H1 (cell line): ENCODE measurements around the gene IDUA. TPM values are rescaled to one million over a fixed set of nuclear protein-coding genes. Genes with fewer than 3 reads are reported as not detected.

Experiments used
- CTCF ChIA-PET: fragments of 300-600 bp; sonication (Branson Sonifier 250); formaldehyde crosslinking; loops from one replicate; lab custom pipeline; 2021; ENCODE audit not compliant: partially characterized antibody; lab: Charles Lee
- POLR2A ChIA-PET: fragments of 300-600 bp; sonication (Branson Sonifier 250); formaldehyde crosslinking; loops from one replicate; lab custom pipeline; 2021; ENCODE audit warnings: inconsistent platforms; ENCODE audit not compliant: partially characterized antibody; lab: Charles Lee
- DNase-seq, 2 experiments: peaks; one replicate each; pipeline versions ENCODE4 v3.0.0 to v3.0.0-alpha.2; 2010 to 2022; ENCODE audit warnings: low spot score in 2 of 2, low read depth in 1 of 2, mixed read lengths in 1 of 2
- FAIRE-seq: peaks from 2 replicates; lab custom pipeline; 2011; peaks lifted over from hg19 to GRCh38; lab: Jason Lieb, UNC
- H2AFZ ChIP-seq: 2 replicates; pipeline ENCODE4 v1.8.1; 2012; ENCODE audit warnings: low read length, inconsistent platforms
- H2AK5ac ChIP-seq: 2 replicates; pipeline ENCODE4 v1.6.1; 2013; ENCODE audit warnings: low read depth, low read length
- H2BK120ac ChIP-seq: replicated peaks from 2 replicates; pipeline ENCODE3; 2013; ENCODE audit warnings: low read depth, low read length, inconsistent platforms
- H2BK12ac ChIP-seq: 2 replicates; pipeline ENCODE4 v1.6.1; 2013; ENCODE audit warnings: low read depth, low read length
- H2BK15ac ChIP-seq: 2 replicates; pipeline ENCODE4 v1.6.1; 2013; ENCODE audit warnings: low read length
- H2BK20ac ChIP-seq: 2 replicates; pipeline ENCODE4 v1.6.1; 2013; ENCODE audit warnings: low read length
- H2BK5ac ChIP-seq: 2 replicates; pipeline ENCODE4 v1.6.1; 2013; ENCODE audit warnings: low read depth, low read length
- H3K14ac ChIP-seq: 2 replicates; pipeline ENCODE4 v1.6.1; 2013; ENCODE audit warnings: inconsistent platforms; ENCODE audit not compliant: insufficient read length
- H3K18ac ChIP-seq: 2 replicates; pipeline ENCODE4 v1.6.1; 2013; ENCODE audit warnings: low read length; ENCODE audit errors: extremely low read depth
- H3K23ac ChIP-seq: 2 replicates; pipeline ENCODE4 v1.6.1; 2013; ENCODE audit warnings: inconsistent platforms; ENCODE audit not compliant: insufficient read length
- H3K23me2 ChIP-seq: 2 replicates; pipeline ENCODE4 v1.6.1; 2013; ENCODE audit warnings: low read depth, low read length
- H3K27ac ChIP-seq: 2 replicates; pipeline ENCODE4 v1.6.1; 2011; ENCODE audit warnings: low read depth, low read length, inconsistent platforms
- H3K27me3 ChIP-seq, 4 experiments: replicated peaks in 1 of 4; 1 replicate in 1 of 4; 2 replicates in 3 of 4; pipeline versions ENCODE4 v1.6.1 to v1.8.1; 2011 to 2013; ENCODE audit warnings: low read length in 3 of 4, mild to moderate bottlenecking in 3 of 4, inconsistent platforms in 2 of 4, mixed read lengths in 2 of 4, moderate library complexity in 1 of 4; ENCODE audit not compliant: control insufficient read depth in 3 of 4, insufficient read depth in 3 of 4; ENCODE audit errors: extremely low read depth in 1 of 4
- H3K36me3 ChIP-seq, 4 experiments: 2 replicates each; pipeline versions ENCODE4 v1.6.1 to v1.8.1; 2011 to 2013; ENCODE audit warnings: mild to moderate bottlenecking in 4 of 4, low read length in 3 of 4, moderate library complexity in 2 of 4, control low read depth in 1 of 4, inconsistent platforms in 1 of 4; ENCODE audit not compliant: insufficient read depth in 4 of 4, control insufficient read depth in 2 of 4
- H3K4ac ChIP-seq: replicated peaks from 2 replicates; pipeline ENCODE3; 2013; ENCODE audit warnings: low read length, low read depth, mixed read lengths, inconsistent platforms; ENCODE audit not compliant: insufficient read length
- H3K4me1 ChIP-seq, 4 experiments: replicated peaks in 1 of 4; 1 replicate in 1 of 4; 2 replicates in 3 of 4; pipeline versions ENCODE4 v1.6.1 to v1.8.1; 2011 to 2013; ENCODE audit warnings: low read length in 3 of 4, inconsistent platforms in 2 of 4, mixed read lengths in 1 of 4; ENCODE audit not compliant: insufficient read depth in 4 of 4, control insufficient read depth in 3 of 4
- H3K4me2 ChIP-seq, 2 experiments: 2 replicates each; pipeline versions ENCODE4 v1.6.1 to v1.8.1; 2011 to 2013; ENCODE audit warnings: low read depth in 2 of 2, low read length in 2 of 2, control low read depth in 1 of 2, inconsistent platforms in 1 of 2, mild to moderate bottlenecking in 1 of 2; ENCODE audit not compliant: insufficient read depth in 1 of 2
- H3K4me3 ChIP-seq, 4 experiments: fragments of 200-600, 300-600 bp in 1 of 4; sonication (generic), shearing (Covaris generic), sonication (Bioruptor Twin) in 1 of 4; 2 replicates each; pipeline versions ENCODE4 v1.5.1 to v1.8.1; 2011 to 2016; ENCODE audit warnings: low read length in 4 of 4, low read depth in 3 of 4, control low read depth in 2 of 4, inconsistent platforms in 2 of 4, mild to moderate bottlenecking in 2 of 4, mixed read lengths in 1 of 4, moderate library complexity in 1 of 4; ENCODE audit not compliant: insufficient read depth in 2 of 4; ENCODE audit errors: extremely low read depth in 1 of 4
- H3K56ac ChIP-seq: replicated peaks from 2 replicates; pipeline ENCODE3; 2013; ENCODE audit warnings: low read depth, mild to moderate bottlenecking, mixed read lengths, low read length, inconsistent platforms; ENCODE audit not compliant: insufficient read length
- H3K79me1 ChIP-seq: 2 replicates; pipeline ENCODE4 v1.6.1; 2013; ENCODE audit warnings: low read depth, low read length, control low read depth
- H3K79me2 ChIP-seq, 2 experiments: 2 replicates each; pipeline versions ENCODE4 v1.6.1 to v1.8.1; 2012 to 2013; ENCODE audit warnings: low read length in 2 of 2, mild to moderate bottlenecking in 2 of 2, inconsistent platforms in 1 of 2; ENCODE audit not compliant: insufficient read depth in 2 of 2, control insufficient read depth in 1 of 2
- H3K9ac ChIP-seq, 4 experiments: replicated peaks in 1 of 4; 1 replicate in 1 of 4; 2 replicates in 3 of 4; pipeline versions ENCODE4 v1.6.1 to v1.8.1; 2011 to 2013; ENCODE audit warnings: low read depth in 3 of 4, low read length in 3 of 4, control low read depth in 2 of 4, mild to moderate bottlenecking in 2 of 4, moderate library complexity in 2 of 4, inconsistent platforms in 1 of 4; ENCODE audit errors: extremely low read depth in 1 of 4
- H3K9me3 ChIP-seq, 2 experiments: 2 replicates each; pipeline versions ENCODE4 v1.6.1 to v1.8.1; 2012 to 2013; ENCODE audit warnings: mild to moderate bottlenecking in 2 of 2, moderate library complexity in 2 of 2, control low read depth in 1 of 2, inconsistent platforms in 1 of 2, low read depth in 1 of 2, low read length in 1 of 2, mixed read lengths in 1 of 2; ENCODE audit not compliant: insufficient read depth in 2 of 2
- H4K20me1 ChIP-seq, 2 experiments: replicated peaks in 1 of 2; 2 replicates each; pipeline versions ENCODE3 to v1.8.1; 2011 to 2013; ENCODE audit warnings: inconsistent platforms in 2 of 2, low read length in 2 of 2, mild to moderate bottlenecking in 1 of 2; ENCODE audit not compliant: insufficient read depth in 2 of 2, control insufficient read depth in 1 of 2
- H4K5ac ChIP-seq: 2 replicates; pipeline ENCODE4 v1.6.1; 2013; ENCODE audit warnings: low read length, low read depth, mixed read lengths, inconsistent platforms; ENCODE audit not compliant: insufficient read length
- H4K8ac ChIP-seq: 2 replicates; pipeline ENCODE4 v1.8.0; 2013; ENCODE audit warnings: mild to moderate bottlenecking, moderate library complexity, low read length, inconsistent platforms; ENCODE audit not compliant: insufficient read depth; ENCODE audit errors: extremely low read depth
- H4K91ac ChIP-seq: replicated peaks from 2 replicates; pipeline ENCODE3; 2013; ENCODE audit warnings: low read length, mixed read lengths, inconsistent platforms; ENCODE audit not compliant: insufficient read length
- ATF3 ChIP-seq: IDR thresholded peaks from 2 replicates; pipeline ENCODE4 v1.6.1; 2011; ENCODE audit warnings: low read depth, mild to moderate bottlenecking, low read length; ENCODE audit not compliant: insufficient read depth
- CTBP2 ChIP-seq: IDR thresholded peaks from 2 replicates; pipeline ENCODE4 v1.7.0; 2011; ENCODE audit warnings: borderline replicate concordance, mild to moderate bottlenecking, moderate library complexity, mixed read lengths, low read length; ENCODE audit not compliant: insufficient read depth, insufficient read length
- CTCF ChIP-seq, 3 experiments: IDR thresholded peaks; 1 replicate in 2 of 3; 2 replicates in 1 of 3; pipeline versions ENCODE4 v1.5.1 to v1.6.1; 2011; ENCODE audit warnings: low read length in 3 of 3, mild to moderate bottlenecking in 3 of 3, inconsistent platforms in 2 of 3, low read depth in 1 of 3, moderate library complexity in 1 of 3; ENCODE audit not compliant: insufficient read depth in 1 of 3; ENCODE audit errors: control extremely low read depth in 1 of 3
- KDM4A ChIP-seq: IDR thresholded peaks from one replicate; pipeline ENCODE4 v1.7.1; 2012; ENCODE audit warnings: low read depth, mild to moderate bottlenecking, moderate library complexity, low read length, inconsistent platforms; ENCODE audit not compliant: severe bottlenecking
- RXRA ChIP-seq: IDR thresholded peaks from 2 replicates; pipeline ENCODE4 v1.6.1; 2011; ENCODE audit warnings: low read depth, mild to moderate bottlenecking, low read length, moderate library complexity; ENCODE audit not compliant: insufficient read depth
- SIN3A ChIP-seq, 2 experiments: IDR thresholded peaks in 1 of 2; conservative IDR thresholded peaks in 1 of 2; 2 replicates each; pipeline ENCODE4 v1.6.1; 2011 to 2012; ENCODE audit warnings: low read length in 2 of 2, improper control_type of control experiment in 1 of 2, low read depth in 1 of 2, mild to moderate bottlenecking in 1 of 2
- SUZ12 ChIP-seq: fragments of 200-600 bp; sonication (generic); IDR thresholded peaks from 2 replicates; pipeline ENCODE4 v1.6.1; 2012; ENCODE audit warnings: mild to moderate bottlenecking, inconsistent platforms, low read length, moderate library complexity, mixed read lengths
- WGBS, 2 experiments: shearing (Covaris generic) in 1 of 2; methylation state at CpG; one replicate each; pipeline versions ENCODE4 v1.1.6 to v1.1.7; 2013 to 2015; ENCODE audit warnings: low lambda C conversion rate in 2 of 2, mixed read lengths in 2 of 2, inconsistent platforms in 1 of 2, low coverage in 1 of 2, missing lambda C conversion rate in 1 of 2; ENCODE audit not compliant: insufficient replicate concordance in 2 of 2, insufficient coverage in 1 of 2, insufficient read length in 1 of 2; ENCODE audit errors: extremely low coverage in 1 of 2, missing lambda C conversion rate in 1 of 2; 5-methylcytosine and 5-hydroxymethylcytosine counted together
- polyA plus RNA-seq, 7 experiments: library from polyadenylated mRNA; depleted of rRNA in 3 of 7; stranded (reverse) in 5 of 7; unstranded in 2 of 7; fragments of >200 nt in 5 of 7; fragments of 200-250 nt in 2 of 7; gene quantifications; 1 replicate in 5 of 7; 2 replicates in 1 of 7; 4 replicates in 1 of 7; pipeline versions ENCODE4 v1.2.1 to v1.2.3, GENCODE V29; 2011 to 2013; ENCODE audit warnings: missing spikeins in 2 of 7, mixed read lengths in 2 of 7
- total RNA-seq: library from RNA; stranded (reverse); fragmentation: NEBNext Ultra II Directional; extraction: Animal tissue kit (Norgen Biotek cat#: 25700); gene quantifications from 2 replicates; pipeline ENCODE4 v1.2.1, GENCODE V29; 2021

IDUA gene
- total and polyA plus RNA-seq, 2 of the 8 experiments (the other 6 are each of a cell fraction or from before 2014, with no cell fraction given), result 2.8 to 4.8 TPM

GRCh38 chr4:1048773-1049590 is 62.1 kb downstream of the IDUA start:
- no peak for FAIRE-seq
- Histone ChIP-seq H2BK20ac (no peak overlapping the region), H2AK5ac (no peak overlapping the region), H2BK12ac (no peak overlapping the region), H3K18ac (no peak overlapping the region), H3K23me2 (no peaks in the 10 kb centered on the region), H3K27ac (no peak overlapping the region), H2AFZ (no peak overlapping the region), H4K5ac (no peak overlapping the region), H2BK120ac (no peak overlapping the region), H4K20me1 (peaks cover 0 to 2% of the 10 kb centered on the region in 2 experiments), H3K14ac (no peak overlapping the region), H3K4me3 (no peak overlapping the region; a peak in 1 of 8 replicates), H2BK5ac (no peak overlapping the region), H3K36me3 (no peaks in the 10 kb centered on the region), H4K91ac (no peak overlapping the region), H3K27me3 (peaks cover 0 to 19% (median 12%) of the 10 kb centered on the region in 4 experiments; a peak in 6 of 7 replicates), H3K4me2 (no peak overlapping the region), H3K9ac (no peak overlapping the region), H3K9me3 (no peaks in the 10 kb centered on the region), H3K79me2 (no peaks in the 10 kb centered on the region), H3K56ac (no peak overlapping the region), H2BK15ac (peak overlapping the region; percentile 81; the same call in 1 of the 2 replicates), H3K4me1 (peaks cover 0 to 4% (median 2%) of the 10 kb centered on the region in 4 experiments; a peak in 5 of 7 replicates), H4K8ac (no peak overlapping the region), H3K23ac (no peak overlapping the region), H3K79me1 (no peaks in the 10 kb centered on the region), H3K4ac (no peak overlapping the region)
- peak in 1 of 2 experiments; percentile 40 for DNase-seq
- CTCF ChIA-PET, result interaction anchor here (0.7 to 0.8 kb wide), 2 partner anchors 9 to 10 kb away, joined by 3 read pairs; no protein-coding TSS in a partner anchor
- WGBS, 2 experiments, result 92% methylated on average over 16 of the region's 16 CpGs; no CpG with 5 or more reads in 1 of the 2 experiments
- POLR2A ChIA-PET, result no interaction called here
- no peak for TF ChIP-seq SIN3A (conservative IDR thresholded peaks at IDR 0.05 in 1 of 2, IDR thresholded peaks at IDR 0.05 in 1 of 2; ENCODE audit: low read depth in 1 of 2, low read length in 2 of 2)
- no peak for TF ChIP-seq SUZ12
- no peak for TF ChIP-seq CTCF (IDR thresholded peaks at IDR 0.05; ENCODE audit: control extremely low read depth in 1 of 3, insufficient read depth in 1 of 3, low read depth in 1 of 3, low read length in 3 of 3)
- TF ChIP-seq RXRA, result no peak
- no peak for TF ChIP-seq CTBP2
- no peak for TF ChIP-seq KDM4A
- no peak for TF ChIP-seq ATF3
